Keratinocyte (primary cell): Measurements from ENCODE around the gene EHBP1. TPM values are rescaled to one million over a fixed set of nuclear protein-coding genes. Genes with fewer than 3 reads are reported as not detected.
A peak's percentile ranks its signal among the peaks of the same experiment; 100 is the strongest.

Source experiments
- DNase-seq: peaks from one replicate; pipeline ENCODE4 v3.0.0-alpha.2; 2011; ENCODE audit warnings: low read depth, missing footprints, low spot score
- FAIRE-seq: peaks from 2 replicates; lab custom pipeline; 2011; peaks lifted over from hg19 to GRCh38; lab: Jason Lieb, UNC
- H2AFZ ChIP-seq: 2 replicates; pipeline ENCODE4 v1.6.0; 2012; ENCODE audit warnings: low read length, control low read depth, inconsistent platforms; ENCODE audit not compliant: control insufficient read depth
- H3K27ac ChIP-seq: 2 replicates; pipeline ENCODE4 v1.5.1; 2011; ENCODE audit warnings: low read length; ENCODE audit not compliant: control insufficient read depth, insufficient read depth
- H3K27me3 ChIP-seq: 3 replicates; pipeline ENCODE4 v1.6.0; 2011; ENCODE audit warnings: low read length; ENCODE audit not compliant: control insufficient read depth, insufficient read depth; ENCODE audit errors: extremely low read depth
- H3K36me3 ChIP-seq, 2 experiments: 2 replicates in 1 of 2; 3 replicates in 1 of 2; pipeline ENCODE4 v1.5.1; 2011; ENCODE audit warnings: low read length in 2 of 2, mild to moderate bottlenecking in 1 of 2; ENCODE audit not compliant: control insufficient read depth in 2 of 2, insufficient read depth in 2 of 2; ENCODE audit errors: extremely low read depth in 1 of 2
- H3K4me1 ChIP-seq: 3 replicates; pipeline ENCODE4 v1.5.1; 2011; ENCODE audit warnings: low read length; ENCODE audit not compliant: control insufficient read depth, insufficient read depth; ENCODE audit errors: extremely low read depth
- H3K4me2 ChIP-seq: 3 replicates; pipeline ENCODE4 v1.6.0; 2011; ENCODE audit warnings: low read depth, low read length; ENCODE audit not compliant: control insufficient read depth, insufficient read depth; ENCODE audit errors: extremely low read depth
- H3K4me3 ChIP-seq, 3 experiments: fragments of 200-600 bp in 1 of 3; sonication (generic) in 1 of 3; 2 replicates in 2 of 3; 3 replicates in 1 of 3; pipeline ENCODE4 v1.5.1; 2011 to 2016; ENCODE audit warnings: low read length in 3 of 3, mild to moderate bottlenecking in 3 of 3, control low read depth in 2 of 3, inconsistent platforms in 1 of 3, low read depth in 1 of 3, mixed read lengths in 1 of 3, mixed run types in 1 of 3, moderate library complexity in 1 of 3; ENCODE audit not compliant: control insufficient read depth in 2 of 3, insufficient read depth in 2 of 3; ENCODE audit errors: extremely low read depth in 1 of 3
- H3K79me2 ChIP-seq: 2 replicates; pipeline ENCODE4 v1.6.0; 2012; ENCODE audit warnings: low read length; ENCODE audit not compliant: control insufficient read depth, insufficient read depth
- H3K9ac ChIP-seq: 3 replicates; pipeline ENCODE4 v1.6.0; 2011; ENCODE audit warnings: low read length; ENCODE audit not compliant: control insufficient read depth, insufficient read depth; ENCODE audit errors: extremely low read depth
- H3K9me1 ChIP-seq: 3 replicates; pipeline ENCODE4 v1.6.0; 2011; ENCODE audit warnings: low read length; ENCODE audit not compliant: control insufficient read depth, insufficient read depth; ENCODE audit errors: extremely low read depth
- H3K9me3 ChIP-seq: 2 replicates; pipeline ENCODE4 v1.5.1; 2012; ENCODE audit warnings: low read depth, low read length; ENCODE audit not compliant: control insufficient read depth
- H4K20me1 ChIP-seq: 3 replicates; pipeline ENCODE4 v1.6.0; 2011; ENCODE audit warnings: low read length; ENCODE audit not compliant: control insufficient read depth, insufficient read depth; ENCODE audit errors: extremely low read depth
- CTCF ChIP-seq, 3 experiments: IDR thresholded peaks in 1 of 3; conservative IDR thresholded peaks in 1 of 3; optimal IDR thresholded peaks in 1 of 3; 2 replicates in 2 of 3; 3 replicates in 1 of 3; pipeline versions ENCODE3 to v1.5.1; 2011; ENCODE audit warnings: low read length in 3 of 3, mild to moderate bottlenecking in 3 of 3, moderate library complexity in 2 of 3, control low read depth in 1 of 3, inconsistent platforms in 1 of 3; ENCODE audit not compliant: insufficient read depth in 2 of 3; ENCODE audit errors: extremely low read depth in 1 of 3
- EZH2 ChIP-seq: IDR thresholded peaks from one replicate; pipeline ENCODE4 v1.6.1; 2012; ENCODE audit warnings: inconsistent platforms, mild to moderate bottlenecking, low read length, moderate library complexity
- dilution Hi-C: fragments of 300-500 bp; cut with MboI; formaldehyde crosslinking; loops from one replicate; pipeline ENCODE4 v1.7.0; 2020; ENCODE audit warnings: low sequenced_read_pairs; ENCODE audit not compliant: extremely low pct_ligation_motif_present
- polyA plus RNA-seq, 5 experiments: library from polyadenylated mRNA; depleted of rRNA in 3 of 5; stranded (reverse) in 3 of 5; stranded (forward) in 1 of 5; unstranded in 1 of 5; fragments of >200 nt; gene quantifications; 1 replicate in 1 of 5; 2 replicates in 3 of 5; 3 replicates in 1 of 5; pipeline versions ENCODE4 v1.2.1 to v1.2.3, GENCODE V29; 2011 to 2012; ENCODE audit warnings: missing spikeins in 2 of 5, low read depth in 1 of 5, low replicate concordance in 1 of 5

EHBP1 gene
- polyA plus RNA-seq, 1 donor (not counting 4 experiments of a cell fraction or from before 2014, with no cell fraction given): 59.0 TPM

- H3K36me3 ChIP-seq: no peaks in the 10 kb centered on the region
- H3K9ac ChIP-seq: no peak overlapping the region
- H3K9me1 ChIP-seq: no peaks in the 10 kb centered on the region
- no peak overlapping the region for H3K27ac ChIP-seq
- FAIRE-seq (no peak), DNase-seq (no peak)
- dilution Hi-C loops: no loop called here
- no peaks in the 10 kb centered on the region for H4K20me1 ChIP-seq
- H3K4me3 ChIP-seq: no peak overlapping the region
- H3K27me3 ChIP-seq: no peaks in the 10 kb centered on the region
- H3K4me2 ChIP-seq: no peak overlapping the region
- no peaks in the 10 kb centered on the region for H3K9me3 ChIP-seq
- H3K79me2 ChIP-seq: no peaks in the 10 kb centered on the region
- TF ChIP-seq CTCF (optimal IDR thresholded peaks at IDR 0.05 in 1 of 3, IDR thresholded peaks at IDR 0.05 in 1 of 3, conservative IDR thresholded peaks at IDR 0.05 in 1 of 3; ENCODE audit: extremely low read depth in 1 of 3, insufficient read depth in 2 of 3, low read length in 3 of 3) (no peak), EZH2 (no peak)
- H2AFZ ChIP-seq: no peak overlapping the region
- H3K4me1 ChIP-seq: peaks cover 48% of the 10 kb centered on the region
Measured at GRCh38 chr2:62662131-62662530, 43.4 kb upstream of the EHBP1 start.

- dilution Hi-C loops: no loop called here
Measured at GRCh38 chr2:62662554-62662953, 43.0 kb upstream of the EHBP1 start.

More at GRCh38 chr2:62662554-62662953, 43.0 kb upstream of the EHBP1 start:
- Histone ChIP-seq H3K27me3 (no peaks in the 10 kb centered on the region), H3K9me3 (no peaks in the 10 kb centered on the region), H3K9ac (no peak overlapping the region), H3K79me2 (no peaks in the 10 kb centered on the region), H3K4me1 (peaks cover 48% of the 10 kb centered on the region), H2AFZ (peak overlapping the region; percentile 33), H3K4me3 (no peak overlapping the region), H4K20me1 (no peaks in the 10 kb centered on the region), H3K4me2 (no peak overlapping the region), H3K9me1 (no peaks in the 10 kb centered on the region), H3K27ac (no peak overlapping the region), H3K36me3 (no peaks in the 10 kb centered on the region)
- DNase-seq (no peak), FAIRE-seq (no peak)
- no peak for TF ChIP-seq EZH2
- TF ChIP-seq CTCF (optimal IDR thresholded peaks at IDR 0.05 in 1 of 3, IDR thresholded peaks at IDR 0.05 in 1 of 3, conservative IDR thresholded peaks at IDR 0.05 in 1 of 3; ENCODE audit: extremely low read depth in 1 of 3, insufficient read depth in 2 of 3, low read length in 3 of 3): no peak
